Stimulated activated CD4-positive, alpha-beta T cell treated with anti-CD3 and anti-CD28 coated beads, TNF-alpha, amount 100 ng/mL, for 48 hours (primary cell): ENCODE data around the gene ZNF467.
A peak's percentile ranks its signal among the peaks of the same experiment; 100 is the strongest.

ENCODE experiments used
- DNase-seq, 3 donors: peaks; one replicate each; pipeline ENCODE4 v3.0.0-alpha.2; 2020; ENCODE audit warnings: low read depth in 3 of 3

Gene ZNF467

GRCh38 chr7:149785402-149785801 is 12.0 kb upstream of the ZNF467 start:
- DNase-seq = no peak

GRCh38 chr7:149784251-149784608 is 10.8 kb upstream of the ZNF467 start:
- no peak for DNase-seq

GRCh38 chr7:149783386-149784250 is 10.2 kb upstream of the ZNF467 start:
- no peak for DNase-seq

- DNase-seq = no peak
These were observed 9.4 kb upstream of the ZNF467 start for GRCh38 chr7:149782682-149783345.

- no peak for DNase-seq
These were observed 8.5 kb upstream of the ZNF467 start for GRCh38 chr7:149781921-149782320.

GRCh38 chr7:149780636-149781419 is 7.4 kb upstream of the ZNF467 start:
- DNase-seq = no peak

- DNase-seq = no peak
These were observed 6.7 kb upstream of the ZNF467 start for GRCh38 chr7:149780056-149780455.

GRCh38 chr7:149779502-149779805 is 6.1 kb upstream of the ZNF467 start:
- DNase-seq = no peak

GRCh38 chr7:149778696-149779501 is 5.5 kb upstream of the ZNF467 start:
- DNase-seq = no peak

GRCh38 chr7:149778327-149778637 is 4.9 kb upstream of the ZNF467 start:
- no peak for DNase-seq

GRCh38 chr7:149777551-149778326 is 4.4 kb upstream of the ZNF467 start:
- no peak for DNase-seq

GRCh38 chr7:149776848-149777407 is 3.5 kb upstream of the ZNF467 start:
- DNase-seq = no peak

GRCh38 chr7:149776289-149776688 is 2.9 kb upstream of the ZNF467 start:
- no peak for DNase-seq

GRCh38 chr7:149775176-149775556 is 1.8 kb upstream of the ZNF467 start:
- DNase-seq = no peak

- no peak for DNase-seq
These were observed 1.1 kb upstream of the ZNF467 start for GRCh38 chr7:149774237-149775175.

- DNase-seq = no peak
These were observed 393 bp downstream of the ZNF467 start for GRCh38 chr7:149772956-149773434.

- DNase-seq = no peak
These were observed 990 bp downstream of the ZNF467 start for GRCh38 chr7:149772241-149772955.

- peak; percentile 71 to 90 (median 75) for DNase-seq
These were observed 1.6 kb downstream of the ZNF467 start for GRCh38 chr7:149771720-149772240.
